ENCODE results near the gene KCNMA1.
A peak's percentile ranks its signal among the peaks of the same experiment; 100 is the strongest.
"Not testable (repeated sequence)": the region's sequence is repeated elsewhere in the genome, so short reads cannot be mapped to it uniquely, and the experiment has no call there.

Gene KCNMA1

GRCh38 chr10:77368006-77368405 lies 269.6 kb downstream of the KCNMA1 start:
- DNase-seq (ENCODE audit: low read depth) = no peak

- DNase-seq (ENCODE audit: low read depth) = no peak
Measured at GRCh38 chr10:77363210-77363609, 274.4 kb downstream of the KCNMA1 start.

- DNase-seq (ENCODE audit: low read depth) = no peak
Measured at GRCh38 chr10:77361831-77362230, 275.8 kb downstream of the KCNMA1 start.

- no peak for DNase-seq (ENCODE audit: low read depth)
Measured at GRCh38 chr10:77361426-77361825, 276.2 kb downstream of the KCNMA1 start.

- DNase-seq (ENCODE audit: low read depth) = no peak
Measured at GRCh38 chr10:77360835-77361234, 276.8 kb downstream of the KCNMA1 start.

GRCh38 chr10:77359950-77360520 lies 277.6 kb downstream of the KCNMA1 start:
- peak; percentile 42 for DNase-seq (ENCODE audit: low read depth)

GRCh38 chr10:77359287-77359691 lies 278.3 kb downstream of the KCNMA1 start:
- no peak for DNase-seq (ENCODE audit: low read depth)

GRCh38 chr10:77358656-77359055 lies 279.0 kb downstream of the KCNMA1 start:
- no peak for DNase-seq (ENCODE audit: low read depth)

GRCh38 chr10:77357611-77358310 lies 279.8 kb downstream of the KCNMA1 start:
- DNase-seq (ENCODE audit: low read depth) = peak; percentile 85

GRCh38 chr10:77357185-77357584 lies 280.4 kb downstream of the KCNMA1 start:
- DNase-seq (ENCODE audit: low read depth) = peak; percentile 27

GRCh38 chr10:77355844-77356243 lies 281.8 kb downstream of the KCNMA1 start:
- DNase-seq (ENCODE audit: low read depth) = peak; percentile 98

- peak; percentile 82 for DNase-seq (ENCODE audit: low read depth)
Measured at GRCh38 chr10:77351386-77351785, 286.2 kb downstream of the KCNMA1 start.

GRCh38 chr10:77350711-77351119 lies 286.9 kb downstream of the KCNMA1 start:
- DNase-seq (ENCODE audit: low read depth) = peak; percentile 99

- no peak for DNase-seq (ENCODE audit: low read depth)
Measured at GRCh38 chr10:77350134-77350533, 287.5 kb downstream of the KCNMA1 start.

- no peak for DNase-seq (ENCODE audit: low read depth)
Measured at GRCh38 chr10:77349226-77349625, 288.4 kb downstream of the KCNMA1 start.

GRCh38 chr10:77348751-77349150 lies 288.9 kb downstream of the KCNMA1 start:
- DNase-seq (ENCODE audit: low read depth) = no peak

GRCh38 chr10:77348082-77348481 lies 289.5 kb downstream of the KCNMA1 start:
- DNase-seq (ENCODE audit: low read depth) = peak; percentile 19

- no peak for DNase-seq (ENCODE audit: low read depth)
Measured at GRCh38 chr10:77347052-77347451, 290.6 kb downstream of the KCNMA1 start.

- DNase-seq (ENCODE audit: low read depth) = no peak
Measured at GRCh38 chr10:77341055-77341454, 296.6 kb downstream of the KCNMA1 start.

GRCh38 chr10:77339872-77340271 lies 297.7 kb downstream of the KCNMA1 start:
- DNase-seq (ENCODE audit: low read depth) = not testable (repeated sequence)

GRCh38 chr10:77339166-77339565 lies 298.4 kb downstream of the KCNMA1 start:
- no peak for DNase-seq (ENCODE audit: low read depth)

- no peak for DNase-seq (ENCODE audit: low read depth)
Measured at GRCh38 chr10:77338143-77338542, 299.5 kb downstream of the KCNMA1 start.

GRCh38 chr10:77334501-77334900 lies 303.1 kb downstream of the KCNMA1 start:
- DNase-seq (ENCODE audit: low read depth) = no peak
